NCI-H2196 (cell line): ENCODE measurements around the gene ATP1B2.
"Not testable (repeated sequence)": the region's sequence is repeated elsewhere in the genome, so short reads cannot be mapped to it uniquely, and the experiment has no call there.

Source experiments
- DNase-seq: peaks from one replicate; lab custom pipeline; 2025; ENCODE audit not compliant: unreplicated experiment; lab: John Stamatoyannopoulos, UW

Gene ATP1B2, protein sequence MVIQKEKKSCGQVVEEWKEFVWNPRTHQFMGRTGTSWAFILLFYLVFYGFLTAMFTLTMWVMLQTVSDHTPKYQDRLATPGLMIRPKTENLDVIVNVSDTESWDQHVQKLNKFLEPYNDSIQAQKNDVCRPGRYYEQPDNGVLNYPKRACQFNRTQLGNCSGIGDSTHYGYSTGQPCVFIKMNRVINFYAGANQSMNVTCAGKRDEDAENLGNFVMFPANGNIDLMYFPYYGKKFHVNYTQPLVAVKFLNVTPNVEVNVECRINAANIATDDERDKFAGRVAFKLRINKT

DNA sequence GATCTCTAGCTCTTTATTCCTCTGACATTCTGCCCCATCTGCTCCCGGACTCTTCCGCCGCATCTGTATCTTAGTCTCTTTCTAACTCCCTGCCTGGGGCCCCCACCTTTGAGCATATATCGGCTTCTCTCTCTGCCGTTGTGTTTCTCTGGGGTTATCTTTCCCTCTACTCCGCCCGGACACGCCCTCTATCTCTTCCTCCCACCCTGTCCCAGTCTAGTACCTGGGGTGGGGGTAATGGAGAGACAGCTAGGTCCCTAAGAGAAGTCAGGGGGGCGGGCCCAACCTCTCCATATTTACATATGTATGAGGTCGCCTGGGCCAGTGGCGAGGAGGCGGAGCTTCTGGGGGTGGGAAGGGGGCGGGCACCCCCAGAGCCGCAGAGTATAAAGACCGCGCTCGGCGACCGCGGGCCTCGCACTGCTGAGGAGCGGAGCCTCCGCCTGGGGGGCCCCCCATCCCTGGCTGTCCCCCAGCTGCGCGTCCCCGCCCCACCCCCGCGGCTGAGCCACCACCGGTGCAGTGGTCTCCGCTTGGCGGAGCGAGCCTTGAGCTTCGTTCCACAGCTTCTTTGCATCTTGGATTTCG is at the start of gene ATP1B2:
TSS of gene ATP1B2 (plus strand) at position 418 of the 588 bp plus-strand sequence. CDS start 593 bp downstream, outside the sequence.
- DNase-seq, result peak; percentile 60

DNA sequence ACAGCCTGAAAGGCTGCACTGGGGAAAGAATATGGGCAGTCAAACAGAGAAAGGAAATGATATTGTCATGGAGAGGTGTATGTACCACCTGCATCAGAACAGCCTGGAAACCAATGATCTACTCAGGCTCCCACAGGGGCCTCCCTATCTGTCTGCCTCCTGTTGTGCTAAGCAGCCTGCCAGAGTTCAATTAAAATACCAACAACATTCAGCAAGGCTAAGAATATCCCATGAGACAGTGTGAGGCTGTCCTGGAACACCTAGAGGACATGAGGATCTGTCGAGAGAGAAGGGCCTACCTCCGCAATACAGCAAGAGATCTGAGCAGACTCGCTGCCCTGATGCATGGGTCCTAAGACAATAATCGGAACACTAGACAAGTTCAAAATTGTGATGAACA is 44.4 kb upstream of the ATP1B2 start:
- DNase-seq, result no peak

DNA sequence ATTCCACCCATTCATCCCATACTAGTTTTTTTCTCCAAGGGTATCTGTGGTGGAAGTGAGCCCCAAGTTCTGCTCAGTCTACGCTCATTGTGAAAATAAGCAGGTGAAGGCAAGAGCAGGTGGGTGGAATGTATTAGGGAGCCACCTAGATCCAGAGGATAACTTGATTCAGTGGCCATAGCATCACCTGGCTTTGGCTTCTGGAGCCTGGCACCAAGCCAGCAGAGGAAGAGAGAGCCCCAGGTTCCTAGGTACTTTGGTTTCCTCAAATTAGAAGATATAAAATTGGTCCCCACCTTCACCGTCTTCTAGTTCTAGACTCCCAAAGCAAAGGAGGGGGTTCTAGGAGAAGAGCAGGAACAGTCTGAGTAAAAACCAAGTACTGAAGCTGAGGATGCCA is 40.1 kb upstream of the ATP1B2 start:
- DNase-seq, result peak; percentile 3

DNA sequence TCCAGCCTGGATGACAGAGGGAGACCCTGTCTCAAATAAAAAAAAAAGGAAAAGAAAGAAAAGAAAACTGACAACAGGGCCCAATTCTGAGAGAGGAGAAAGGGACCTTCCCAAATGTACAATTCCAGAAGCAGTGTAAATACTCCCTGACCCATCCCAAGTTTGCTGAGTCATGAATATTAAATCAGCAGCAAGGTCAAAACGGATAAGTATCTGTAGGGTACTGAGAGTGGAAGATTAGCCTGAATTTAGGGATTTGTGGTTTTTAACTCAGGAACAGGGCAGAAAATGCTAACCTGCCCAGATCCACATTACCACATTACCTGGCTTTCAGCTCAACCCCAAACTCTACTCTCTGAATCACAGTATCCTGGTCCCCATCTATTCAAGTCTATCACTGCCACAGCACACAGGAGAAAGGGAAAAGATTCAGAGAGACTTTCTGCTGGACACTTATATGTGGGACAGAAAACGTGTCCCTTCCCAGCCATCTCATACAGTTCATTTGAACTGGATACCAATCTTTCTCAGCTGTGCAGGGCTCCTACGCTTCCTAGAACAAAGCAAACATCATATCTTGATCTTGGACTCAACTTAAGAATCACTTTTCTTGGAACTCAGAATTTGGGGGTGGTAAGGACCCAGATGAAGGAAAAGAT is 39.0 kb upstream of the ATP1B2 start:
- no peak for DNase-seq

DNA sequence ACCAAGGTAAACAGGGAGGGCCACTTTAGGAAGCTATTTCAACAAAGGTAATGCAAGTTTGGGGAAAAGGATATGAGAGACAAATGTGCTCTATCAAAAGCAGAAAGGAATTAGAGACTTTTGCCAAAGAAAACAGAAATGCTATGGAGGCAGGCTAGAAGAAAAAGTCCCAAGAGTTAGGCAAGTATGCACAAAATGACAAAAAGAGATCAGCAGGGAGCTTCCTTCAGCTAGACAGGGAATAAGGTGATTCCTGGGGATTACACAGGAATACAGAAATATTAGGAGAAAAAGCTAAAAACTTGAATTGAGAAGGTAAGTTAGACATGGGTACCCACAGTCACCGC is 38.5 kb upstream of the ATP1B2 start:
- DNase-seq, result no peak

DNA sequence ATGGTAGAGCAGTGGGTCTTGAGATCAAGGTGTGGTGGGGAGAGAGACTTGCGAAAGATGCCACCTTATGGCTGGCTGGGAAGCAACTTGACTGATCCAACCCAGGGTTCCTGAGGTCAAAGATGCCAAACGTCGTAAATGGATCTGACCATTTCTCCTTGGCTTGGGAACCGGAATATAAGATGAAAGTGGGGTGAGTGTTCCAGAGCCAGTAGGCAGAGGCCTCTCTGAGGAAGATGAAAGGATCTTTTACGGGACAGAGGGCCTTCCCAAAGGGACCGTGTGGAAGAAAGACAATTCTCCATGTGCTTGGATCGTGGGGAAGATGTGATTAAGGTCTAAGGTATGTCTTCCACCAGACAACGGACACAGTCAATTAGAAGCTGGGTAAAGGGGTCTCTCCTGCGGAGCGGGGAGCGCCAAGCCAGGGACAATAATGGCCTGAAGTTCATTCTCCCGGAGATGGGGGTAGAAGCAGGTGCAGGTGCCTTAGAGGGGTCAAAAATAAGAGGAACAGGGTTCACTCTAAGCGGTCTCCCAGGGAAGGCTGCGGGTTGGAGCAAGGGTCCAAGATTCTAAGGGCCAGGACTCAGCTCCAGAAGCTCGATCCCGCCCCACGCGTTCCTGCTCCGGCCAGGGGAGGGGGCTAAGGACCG is 36.8 kb upstream of the ATP1B2 start:
- DNase-seq, result no peak

DNA sequence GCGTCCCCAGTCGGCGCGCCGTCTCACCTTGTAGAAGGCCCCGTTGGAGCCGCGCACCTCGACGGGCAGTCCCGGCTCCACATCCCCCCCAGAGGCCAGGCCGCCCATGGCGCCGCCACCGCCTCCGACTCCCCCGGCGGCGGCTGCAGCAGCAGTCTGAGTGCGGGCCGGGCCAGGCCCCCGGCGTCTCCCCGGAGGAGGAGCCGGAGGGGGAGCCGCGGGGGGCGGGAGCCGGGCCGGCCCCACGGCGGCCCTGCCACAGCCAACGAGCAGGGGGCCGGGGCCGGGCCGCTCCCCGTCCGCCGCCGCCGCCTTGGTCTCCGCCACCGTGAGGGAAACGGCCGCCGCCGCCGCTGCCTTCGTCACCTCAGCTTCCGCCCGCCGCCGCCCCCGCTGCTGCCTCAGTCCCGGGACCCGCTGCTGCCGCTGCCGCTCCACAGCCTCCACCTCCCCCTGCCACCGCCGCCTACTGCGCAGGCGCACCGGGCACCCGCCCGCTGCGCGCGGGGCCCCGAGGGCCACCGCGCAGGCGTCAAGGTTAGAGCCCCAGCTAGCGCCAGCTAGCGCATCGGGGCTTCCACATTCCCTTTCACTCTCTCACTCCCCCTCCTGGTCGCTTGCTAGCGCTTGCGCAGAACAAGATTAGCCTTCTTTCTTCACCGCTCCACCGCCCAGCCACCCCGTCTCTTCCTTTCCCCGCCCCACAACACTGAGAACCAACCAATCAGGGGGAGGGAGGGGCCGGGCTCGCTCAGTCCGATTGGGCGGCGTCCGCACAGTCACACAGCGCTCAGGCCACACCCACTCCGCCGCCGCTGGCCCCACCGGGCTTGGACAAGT is 36.1 kb upstream of the ATP1B2 start, which contains the start of gene FXR2:
TSS of gene FXR2 (minus strand) at position 473 of the 840 bp plus-strand sequence. CDS start at position 108, 365 bp downstream.
- peak; percentile 98 for DNase-seq

DNA sequence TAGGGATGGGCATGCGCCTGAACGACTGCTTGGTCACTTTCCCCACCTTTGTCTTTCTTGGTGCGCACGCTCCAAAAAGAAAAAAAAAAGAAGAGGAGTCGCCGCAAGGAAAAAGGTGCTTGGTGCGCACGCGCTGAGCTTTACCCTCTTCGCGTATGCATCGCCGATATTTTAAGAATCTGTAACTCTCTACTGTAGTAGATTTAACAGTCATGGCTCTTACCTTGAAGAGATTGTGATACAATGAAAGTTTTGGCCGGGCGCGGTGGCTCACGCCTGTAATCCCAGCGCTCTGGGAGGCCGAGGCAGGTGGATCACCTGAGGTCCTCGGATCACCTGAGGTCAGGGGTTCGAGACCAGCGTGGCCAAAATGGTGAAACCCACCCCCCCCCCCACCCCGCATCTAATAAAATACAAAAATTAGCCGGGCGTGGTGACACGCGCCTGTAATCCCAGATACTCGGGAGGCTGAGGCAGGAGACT is 35.4 kb upstream of the ATP1B2 start:
- DNase-seq, result no peak

DNA sequence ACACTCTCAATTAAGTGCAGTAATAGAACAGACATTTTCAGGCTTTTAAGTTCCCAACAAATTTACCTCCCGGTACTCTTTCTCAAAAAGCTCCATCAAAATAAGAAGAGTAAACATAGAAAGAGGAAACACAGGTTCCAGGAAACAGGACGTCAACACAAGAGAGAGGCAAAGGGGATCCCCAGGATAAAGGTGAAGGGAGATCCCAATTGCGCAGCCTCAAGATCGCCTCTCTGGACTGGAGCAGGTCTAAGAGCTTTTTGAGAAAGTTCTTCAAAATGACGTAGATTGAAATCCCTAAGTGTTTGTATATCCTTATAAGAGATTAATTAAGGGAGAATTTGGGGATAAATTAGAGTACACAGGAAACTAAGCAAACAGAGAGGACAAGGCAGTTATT is 32.1 kb upstream of the ATP1B2 start:
- no peak for DNase-seq

DNA sequence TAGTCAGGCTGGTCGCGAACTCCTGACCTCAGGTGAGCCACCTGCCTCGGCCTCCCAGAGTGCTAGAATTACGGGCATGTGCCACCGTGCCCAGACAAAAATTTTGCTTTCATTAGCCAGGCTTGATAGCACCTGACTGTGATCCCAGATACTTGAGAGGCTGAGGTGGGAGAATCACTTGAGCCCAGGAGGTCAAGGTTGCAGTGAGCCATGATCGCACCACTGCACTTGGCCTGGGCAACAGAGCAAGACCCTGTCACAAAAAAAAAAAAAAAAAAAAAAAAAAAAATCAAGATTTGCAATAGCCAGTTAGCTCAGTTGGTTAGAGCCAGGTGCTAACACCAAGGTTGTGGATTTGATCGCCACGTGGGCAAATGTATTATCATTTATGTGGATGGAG is 29.9 kb upstream of the ATP1B2 start:
- no peak for DNase-seq

DNA sequence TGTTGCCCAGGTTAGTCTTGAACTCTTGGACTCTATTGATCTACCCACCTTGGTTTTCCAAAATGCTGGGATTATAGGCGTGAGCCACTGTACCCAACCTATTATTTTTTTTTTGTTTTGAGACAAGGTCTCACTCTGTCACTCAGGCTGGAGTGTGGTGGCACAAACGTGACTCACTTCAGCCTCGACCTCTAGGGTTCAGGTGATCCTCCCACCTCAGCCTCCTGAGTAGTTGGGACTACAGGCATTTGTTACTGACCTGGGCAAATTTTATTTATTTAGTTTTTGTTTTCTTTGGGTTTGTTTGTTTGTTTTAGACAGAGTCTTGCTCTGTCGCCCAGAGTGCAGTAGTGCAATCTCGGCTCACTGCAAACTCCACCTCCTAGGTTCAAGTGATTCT is 27.1 kb upstream of the ATP1B2 start:
- DNase-seq, result no peak

DNA sequence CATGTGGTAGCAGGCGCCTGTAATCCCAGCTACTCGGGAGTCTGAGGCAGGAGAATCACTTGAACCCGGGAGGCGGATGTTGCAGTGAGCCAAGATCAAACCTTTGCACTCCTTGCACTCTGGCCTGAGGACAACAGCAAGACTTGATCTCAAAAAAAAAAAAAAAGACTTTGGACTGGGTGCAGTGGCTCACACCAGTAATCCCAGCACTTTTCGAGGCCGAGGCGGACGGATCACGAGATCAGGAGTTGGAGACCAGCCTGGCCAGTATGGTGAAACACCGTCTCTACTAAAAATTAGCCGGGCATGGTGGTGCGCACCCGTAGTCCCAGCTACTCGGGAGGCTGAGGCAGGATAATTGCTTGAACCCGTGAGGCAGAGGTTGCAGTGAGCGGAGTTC is 25.0 kb upstream of the ATP1B2 start:
- not testable (repeated sequence) for DNase-seq

DNA sequence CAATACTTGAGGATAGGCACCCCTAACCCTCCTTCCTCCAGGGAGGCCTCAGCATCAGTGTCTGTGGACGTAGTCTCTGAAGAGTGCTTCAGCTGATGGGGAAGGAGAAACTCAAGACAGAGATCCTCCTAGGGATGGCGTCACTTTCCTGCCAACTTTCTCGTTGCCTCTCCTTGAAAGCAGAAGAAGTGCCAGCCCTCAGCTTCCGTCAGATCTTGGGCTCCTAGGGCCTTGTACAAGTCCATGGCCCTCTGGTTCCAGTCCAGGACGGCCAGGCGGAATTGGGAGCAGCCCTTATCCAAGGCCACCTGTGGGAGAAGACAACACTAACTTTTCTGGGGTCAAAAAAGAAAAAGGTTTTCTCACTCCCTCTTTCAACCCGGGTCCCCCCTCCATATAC is 24.4 kb upstream of the ATP1B2 start:
- DNase-seq, result no peak

DNA sequence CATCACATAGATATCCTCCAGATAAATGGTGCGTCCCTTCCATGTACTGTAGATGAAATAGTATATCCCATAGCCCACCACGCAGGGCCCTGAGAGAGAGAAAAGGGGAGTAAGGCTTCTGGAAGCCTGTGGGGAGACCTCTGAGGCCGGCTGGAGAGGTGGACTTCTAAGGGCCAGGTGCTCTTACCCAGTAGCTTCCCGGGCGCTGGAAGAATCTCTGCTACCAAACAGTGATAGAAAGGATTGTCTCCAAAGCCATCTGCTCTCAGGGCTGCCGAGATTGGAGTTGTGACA is 23.8 kb upstream of the ATP1B2 start:
- no peak for DNase-seq

DNA sequence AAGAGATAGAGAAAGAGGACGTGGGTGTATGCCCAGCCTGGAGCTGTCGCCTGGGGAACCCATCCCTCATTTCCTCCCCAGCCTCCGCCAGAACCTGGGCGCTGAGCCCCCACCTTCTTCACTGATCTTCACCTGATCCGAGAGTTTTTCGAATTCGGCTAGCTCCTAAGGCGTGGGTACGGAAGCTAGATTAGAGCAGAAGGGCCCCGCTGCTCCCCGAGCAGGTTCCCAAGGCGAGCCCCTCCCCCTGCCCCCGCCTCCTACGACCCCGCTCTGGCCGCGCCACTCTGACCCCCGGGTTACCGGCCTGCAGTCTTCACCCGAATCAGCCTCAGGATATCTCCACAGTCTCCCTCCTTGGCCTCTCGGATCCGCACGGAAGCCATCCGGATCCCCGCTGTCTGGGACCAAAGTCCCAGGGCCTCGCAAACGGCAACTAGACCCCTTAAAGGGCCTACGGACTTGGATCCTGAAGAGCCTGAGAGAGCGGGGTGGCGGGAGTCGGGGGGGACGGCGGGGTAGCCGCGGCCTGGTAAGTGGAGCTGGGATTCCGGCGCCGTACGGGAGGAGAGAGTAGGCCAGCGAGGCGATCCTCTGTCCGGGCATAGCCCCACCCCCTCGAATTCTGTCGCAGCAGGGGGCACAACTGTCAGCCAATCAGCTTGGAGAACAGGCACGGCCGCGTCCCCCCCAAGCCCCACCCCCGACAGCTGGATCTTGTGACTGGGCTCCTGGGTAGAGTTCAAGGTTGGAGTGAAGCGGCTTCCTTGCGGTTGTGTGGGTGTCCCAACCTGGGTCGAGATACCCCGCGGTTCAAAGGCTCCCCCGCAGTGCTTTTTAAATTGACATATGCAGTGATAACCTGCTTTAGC is 23.2 kb upstream of the ATP1B2 start, which contains the start of gene SAT2:
TSS of gene SAT2 (minus strand) at position 572 of the 872 bp plus-strand sequence. CDS start at position 386, 186 bp downstream.
- peak; percentile 74 for DNase-seq

DNA sequence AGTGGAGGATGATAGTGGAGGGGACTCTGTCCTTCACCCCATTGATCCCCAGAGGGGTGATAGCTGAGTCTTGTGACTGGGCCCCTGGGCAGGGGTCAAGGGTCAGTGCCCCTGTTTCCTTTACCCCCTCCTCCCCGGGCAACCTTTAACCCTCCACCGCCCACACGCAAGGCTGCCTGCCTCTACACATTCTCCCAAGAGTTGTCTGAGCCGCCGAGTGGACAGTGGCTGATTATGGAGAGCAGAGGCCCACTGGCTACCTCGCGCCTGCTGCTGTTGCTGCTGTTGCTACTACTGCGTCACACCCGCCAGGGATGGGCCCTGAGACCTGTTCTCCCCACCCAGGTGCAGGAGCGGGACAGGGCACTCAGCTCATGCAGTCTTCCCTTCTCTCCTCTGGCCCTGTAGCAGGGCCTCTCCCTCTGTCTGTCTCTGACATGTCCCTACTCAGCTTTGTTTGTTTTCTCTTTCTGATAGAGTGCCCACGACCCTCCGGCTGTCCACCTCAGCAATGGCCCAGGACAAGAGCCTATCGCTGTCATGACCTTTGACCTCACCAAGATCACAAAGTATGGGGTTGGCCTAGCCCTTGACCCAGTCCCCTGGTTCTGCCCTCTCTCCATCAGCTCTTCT is 20.7 kb upstream of the ATP1B2 start, which contains the start of gene SHBG:
TSS of gene SHBG (plus strand) at position 197 of the 633 bp plus-strand sequence. CDS start at position 235, 38 bp downstream.
- DNase-seq, result no peak

DNA sequence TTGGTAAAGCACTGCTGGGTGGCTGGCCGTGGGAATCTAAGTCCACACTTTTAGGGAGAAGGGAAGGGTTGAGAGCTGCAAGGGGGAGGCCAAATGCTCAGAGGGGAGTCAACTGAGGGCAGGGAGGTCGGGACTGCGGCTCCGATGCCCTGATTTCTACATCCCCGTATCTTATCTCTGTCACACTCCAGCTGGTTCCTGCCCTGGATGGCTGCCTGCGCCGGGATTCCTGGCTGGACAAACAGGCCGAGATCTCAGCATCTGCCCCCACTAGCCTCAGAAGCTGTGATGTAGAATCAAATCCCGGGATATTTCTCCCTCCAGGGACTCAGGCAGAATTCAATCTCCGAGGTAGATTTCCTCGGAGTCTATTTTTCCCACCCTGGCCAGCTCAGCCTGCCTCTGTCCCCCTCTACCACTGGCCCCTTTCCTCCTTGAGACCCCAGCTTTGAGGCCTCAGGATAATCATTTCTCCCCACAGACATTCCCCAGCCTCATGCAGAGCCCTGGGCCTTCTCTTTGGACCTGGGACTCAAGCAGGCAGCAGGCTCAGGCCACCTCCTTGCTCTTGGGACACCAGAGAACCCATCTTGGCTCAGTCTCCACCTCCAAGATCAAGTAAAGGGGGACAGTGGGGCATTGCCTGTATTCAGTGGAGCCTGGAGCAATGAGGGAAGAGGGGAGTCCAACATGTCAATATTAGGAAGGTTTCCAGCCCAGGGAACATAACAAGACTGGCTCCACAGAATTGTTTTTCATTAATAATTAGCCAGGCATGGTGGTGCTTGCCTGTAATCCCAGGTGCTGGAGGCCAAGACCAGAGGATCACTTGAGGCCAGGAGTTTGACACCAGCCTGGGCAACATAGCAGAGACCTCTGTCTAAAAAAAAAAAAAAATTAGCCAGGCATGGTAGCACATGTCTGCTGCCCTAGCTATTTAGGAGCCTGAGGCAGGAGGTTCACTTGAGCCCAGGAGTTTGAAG is 19.0 kb upstream of the ATP1B2 start:
- no peak for DNase-seq

DNA sequence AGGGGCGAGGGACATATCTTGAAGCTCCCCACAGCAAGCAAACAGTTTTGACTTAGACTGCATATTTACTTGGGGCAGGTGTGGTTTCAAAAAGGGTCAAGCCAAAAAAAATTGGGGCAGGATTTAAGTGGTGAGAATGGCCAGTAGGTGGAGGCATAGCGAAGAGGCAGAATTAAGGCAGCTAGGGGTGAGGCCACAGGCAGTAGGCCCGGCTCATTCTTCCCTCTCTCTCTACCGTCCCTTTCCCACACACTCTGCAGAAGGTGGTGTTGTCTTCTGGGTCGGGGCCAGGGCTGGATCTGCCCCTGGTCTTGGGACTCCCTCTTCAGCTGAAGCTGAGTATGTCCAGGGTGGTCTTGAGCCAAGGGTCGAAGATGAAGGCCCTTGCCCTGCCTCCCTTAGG is 18.2 kb upstream of the ATP1B2 start:
- DNase-seq, result peak; percentile 18
